ENCODE data around the gene LAMTOR4. TPM values are rescaled to one million over a fixed set of nuclear protein-coding genes. Genes with fewer than 3 reads are reported as not detected.

Gene LAMTOR4
- total and polyA plus RNA-seq, 2 of the 13 experiments (the other 11 are each of a cell fraction or from before 2014, with no cell fraction given): 115 to 118 TPM

DNA sequence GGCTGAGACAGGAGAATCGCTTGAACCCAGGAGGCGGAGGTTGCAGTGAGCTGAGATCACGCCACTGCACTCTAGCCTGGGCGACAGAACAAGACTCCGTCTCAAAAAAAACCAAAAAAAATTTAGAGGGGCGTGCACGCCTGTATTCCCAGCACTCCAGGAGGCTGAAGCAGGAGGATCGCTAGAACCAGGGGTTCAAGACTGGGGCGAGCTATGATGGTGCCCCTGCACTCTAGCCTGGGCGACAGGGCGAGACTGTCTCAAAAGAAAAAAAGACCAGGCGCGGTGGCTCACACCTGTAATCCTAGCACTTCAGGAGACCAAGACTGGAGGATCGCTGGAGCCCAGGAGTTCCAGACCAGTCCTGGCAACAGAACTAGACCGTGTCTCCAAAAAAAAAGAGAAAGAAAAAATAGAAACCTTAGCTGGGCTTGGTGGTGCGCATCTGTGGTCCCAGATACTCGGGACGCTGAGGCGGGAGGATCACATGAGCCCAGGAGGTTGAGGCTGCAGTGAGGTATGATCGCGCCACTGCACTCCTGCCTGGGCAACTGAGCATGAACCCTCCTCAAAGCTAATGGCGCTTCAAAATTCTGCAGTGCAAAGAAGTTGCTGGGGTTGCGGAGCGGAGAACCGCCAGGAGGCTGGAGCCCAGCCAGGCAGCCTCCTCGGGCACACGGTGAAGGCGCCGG lies 22.3 kb upstream of the LAMTOR4 start (continued):
- TF ChIP-seq PRDM15 (CRISPR knock-in tag; IDR thresholded peaks at IDR 0.05) (no peak), ZNF136 (CRISPR knock-in tag; IDR thresholded peaks at IDR 0.05; ENCODE audit: low read depth) (no peak), ZBED4 (CRISPR knock-in tag; IDR thresholded peaks at IDR 0.05; ENCODE audit: borderline replicate concordance) (no peak), ZMAT3 (CRISPR knock-in tag; conservative IDR thresholded peaks at IDR 0.05) (peak; percentile 24; the same call in 1 of the 2 replicates), MBNL3 (CRISPR knock-in tag; conservative IDR thresholded peaks at IDR 0.05) (no peak), SIX4 (CRISPR knock-in tag; IDR thresholded peaks at IDR 0.05) (0 out of 2 replicates have a peak, but pooled peaks have one; percentile 11), EZH2 (conservative IDR thresholded peaks at IDR 0.05; ENCODE audit: low read depth, low read length) (no peak), ZNF7 (CRISPR knock-in tag; IDR thresholded peaks at IDR 0.05) (no peak), SALL1 (CRISPR knock-in tag; IDR thresholded peaks at IDR 0.05) (peak; percentile 65), HNF1B (CRISPR knock-in tag; IDR thresholded peaks at IDR 0.05) (no peak)
- TF ChIP-seq, protein P1, sequence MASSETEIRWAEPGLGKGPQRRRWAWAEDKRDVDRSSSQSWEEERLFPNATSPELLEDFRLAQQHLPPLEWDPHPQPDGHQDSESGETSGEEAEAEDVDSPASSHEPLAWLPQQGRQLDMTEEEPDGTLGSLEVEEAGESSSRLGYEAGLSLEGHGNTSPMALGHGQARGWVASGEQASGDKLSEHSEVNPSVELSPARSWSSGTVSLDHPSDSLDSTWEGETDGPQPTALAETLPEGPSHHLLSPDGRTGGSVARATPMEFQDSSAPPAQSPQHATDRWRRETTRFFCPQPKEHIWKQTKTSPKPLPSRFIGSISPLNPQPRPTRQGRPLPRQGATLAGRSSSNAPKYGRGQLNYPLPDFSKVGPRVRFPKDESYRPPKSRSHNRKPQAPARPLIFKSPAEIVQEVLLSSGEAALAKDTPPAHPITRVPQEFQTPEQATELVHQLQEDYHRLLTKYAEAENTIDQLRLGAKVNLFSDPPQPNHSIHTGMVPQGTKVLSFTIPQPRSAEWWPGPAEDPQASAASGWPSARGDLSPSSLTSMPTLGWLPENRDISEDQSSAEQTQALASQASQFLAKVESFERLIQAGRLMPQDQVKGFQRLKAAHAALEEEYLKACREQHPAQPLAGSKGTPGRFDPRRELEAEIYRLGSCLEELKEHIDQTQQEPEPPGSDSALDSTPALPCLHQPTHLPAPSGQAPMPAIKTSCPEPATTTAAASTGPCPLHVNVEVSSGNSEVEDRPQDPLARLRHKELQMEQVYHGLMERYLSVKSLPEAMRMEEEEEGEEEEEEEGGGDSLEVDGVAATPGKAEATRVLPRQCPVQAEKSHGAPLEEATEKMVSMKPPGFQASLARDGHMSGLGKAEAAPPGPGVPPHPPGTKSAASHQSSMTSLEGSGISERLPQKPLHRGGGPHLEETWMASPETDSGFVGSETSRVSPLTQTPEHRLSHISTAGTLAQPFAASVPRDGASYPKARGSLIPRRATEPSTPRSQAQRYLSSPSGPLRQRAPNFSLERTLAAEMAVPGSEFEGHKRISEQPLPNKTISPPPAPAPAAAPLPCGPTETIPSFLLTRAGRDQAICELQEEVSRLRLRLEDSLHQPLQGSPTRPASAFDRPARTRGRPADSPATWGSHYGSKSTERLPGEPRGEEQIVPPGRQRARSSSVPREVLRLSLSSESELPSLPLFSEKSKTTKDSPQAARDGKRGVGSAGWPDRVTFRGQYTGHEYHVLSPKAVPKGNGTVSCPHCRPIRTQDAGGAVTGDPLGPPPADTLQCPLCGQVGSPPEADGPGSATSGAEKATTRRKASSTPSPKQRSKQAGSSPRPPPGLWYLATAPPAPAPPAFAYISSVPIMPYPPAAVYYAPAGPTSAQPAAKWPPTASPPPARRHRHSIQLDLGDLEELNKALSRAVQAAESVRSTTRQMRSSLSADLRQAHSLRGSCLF (CRISPR knock-in tag; IDR thresholded peaks at IDR 0.05; ENCODE audit: borderline replicate concordance): no peak
- TF ChIP-seq, protein P2, sequence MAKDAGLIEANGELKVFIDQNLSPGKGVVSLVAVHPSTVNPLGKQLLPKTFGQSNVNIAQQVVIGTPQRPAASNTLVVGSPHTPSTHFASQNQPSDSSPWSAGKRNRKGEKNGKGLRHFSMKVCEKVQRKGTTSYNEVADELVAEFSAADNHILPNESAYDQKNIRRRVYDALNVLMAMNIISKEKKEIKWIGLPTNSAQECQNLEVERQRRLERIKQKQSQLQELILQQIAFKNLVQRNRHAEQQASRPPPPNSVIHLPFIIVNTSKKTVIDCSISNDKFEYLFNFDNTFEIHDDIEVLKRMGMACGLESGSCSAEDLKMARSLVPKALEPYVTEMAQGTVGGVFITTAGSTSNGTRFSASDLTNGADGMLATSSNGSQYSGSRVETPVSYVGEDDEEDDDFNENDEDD (CRISPR knock-in tag; IDR thresholded peaks at IDR 0.05; ENCODE audit: borderline replicate concordance): no peak; the same call in 1 of the 2 replicates
